ENCODE data around the gene STIM1.

DNA sequence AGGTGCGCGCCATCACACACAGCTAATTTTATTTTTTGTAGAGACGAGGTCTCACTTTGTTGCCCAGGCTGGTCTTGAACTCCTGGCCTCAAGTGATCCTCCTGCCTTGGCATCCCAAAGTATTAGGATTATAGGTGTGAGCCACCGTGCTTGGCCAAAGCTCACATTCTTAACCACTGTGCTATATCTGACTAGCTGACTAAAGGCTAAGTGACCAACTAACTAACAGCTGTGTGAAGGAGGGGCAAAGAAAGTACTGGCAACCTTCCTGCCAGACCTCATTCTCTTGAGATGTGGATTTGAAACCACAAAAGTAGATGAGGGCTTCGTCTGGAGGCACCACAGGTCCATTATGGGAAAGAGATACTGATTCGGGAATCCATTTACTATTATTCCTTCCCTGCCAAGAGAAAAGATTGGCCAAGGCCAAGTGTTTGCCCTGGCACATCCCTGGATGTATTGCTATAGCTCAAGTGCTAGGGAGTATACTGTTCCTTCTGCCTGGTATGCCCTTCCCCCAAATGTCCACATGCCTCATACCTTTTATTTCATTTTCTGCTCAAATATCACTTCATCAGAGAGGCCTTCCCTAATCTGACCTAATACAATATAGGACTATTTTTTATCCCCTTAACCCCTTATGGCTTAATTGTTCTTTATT, 186.4 kb downstream of the STIM1 start:
- no peak for TF ChIP-seq ZFP30 (CRISPR knock-in tag; IDR thresholded peaks at IDR 0.05)
- no peak for TF ChIP-seq ZNF70 (CRISPR knock-in tag; IDR thresholded peaks at IDR 0.05)
- TF ChIP-seq RARB (CRISPR knock-in tag; IDR thresholded peaks at IDR 0.05), result no peak
- TF ChIP-seq ISL1 (CRISPR knock-in tag; IDR thresholded peaks at IDR 0.05), result no peak
- TF ChIP-seq PPARA (CRISPR knock-in tag; IDR thresholded peaks at IDR 0.05; ENCODE audit: borderline replicate concordance), result no peak
- TF ChIP-seq ESRRG (CRISPR knock-in tag; IDR thresholded peaks at IDR 0.05), result no peak
- TF ChIP-seq, protein P1, sequence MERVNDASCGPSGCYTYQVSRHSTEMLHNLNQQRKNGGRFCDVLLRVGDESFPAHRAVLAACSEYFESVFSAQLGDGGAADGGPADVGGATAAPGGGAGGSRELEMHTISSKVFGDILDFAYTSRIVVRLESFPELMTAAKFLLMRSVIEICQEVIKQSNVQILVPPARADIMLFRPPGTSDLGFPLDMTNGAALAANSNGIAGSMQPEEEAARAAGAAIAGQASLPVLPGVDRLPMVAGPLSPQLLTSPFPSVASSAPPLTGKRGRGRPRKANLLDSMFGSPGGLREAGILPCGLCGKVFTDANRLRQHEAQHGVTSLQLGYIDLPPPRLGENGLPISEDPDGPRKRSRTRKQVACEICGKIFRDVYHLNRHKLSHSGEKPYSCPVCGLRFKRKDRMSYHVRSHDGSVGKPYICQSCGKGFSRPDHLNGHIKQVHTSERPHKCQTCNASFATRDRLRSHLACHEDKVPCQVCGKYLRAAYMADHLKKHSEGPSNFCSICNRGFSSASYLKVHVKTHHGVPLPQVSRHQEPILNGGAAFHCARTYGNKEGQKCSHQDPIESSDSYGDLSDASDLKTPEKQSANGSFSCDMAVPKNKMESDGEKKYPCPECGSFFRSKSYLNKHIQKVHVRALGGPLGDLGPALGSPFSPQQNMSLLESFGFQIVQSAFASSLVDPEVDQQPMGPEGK (CRISPR knock-in tag; IDR thresholded peaks at IDR 0.05; ENCODE audit: borderline replicate concordance), result no peak
- TF ChIP-seq ZNF8 (CRISPR knock-in tag; IDR thresholded peaks at IDR 0.05), result no peak
- no peak for TF ChIP-seq TSHZ2 (CRISPR knock-in tag; IDR thresholded peaks at IDR 0.05)

Data from SK-N-SH treated with all-trans-retinoic acid at 6 μM for 48 hours (cell line).